ENCODE results near the gene ATXN7.

ATXN7 gene

GRCh38 chr3:64048631-64049061 is 185.0 kb downstream of the ATXN7 start:
- no peak overlapping the region for H3K4me3 ChIP-seq (ENCODE audit: low read length)
- H3K4me1 ChIP-seq (ENCODE audit: control insufficient read depth, insufficient read depth, low read length): no peaks in the 10 kb centered on the region
- H3K9me3 ChIP-seq (ENCODE audit: control insufficient read depth, low read length): no peaks in the 10 kb centered on the region
- H3K9ac ChIP-seq (ENCODE audit: low read length): no peak overlapping the region
- no peaks in the 10 kb centered on the region for H3K27me3 ChIP-seq (replicated peaks; ENCODE audit: control insufficient read depth, insufficient read depth, low read length)
- no peaks in the 10 kb centered on the region for H3K36me3 ChIP-seq (ENCODE audit: control insufficient read depth, insufficient read depth, low read length, severe bottlenecking)
- no peak for DNase-seq (ENCODE audit: low read depth)

GRCh38 chr3:64049136-64049535 is 185.5 kb downstream of the ATXN7 start:
- Histone ChIP-seq H3K4me1 (ENCODE audit: control insufficient read depth, insufficient read depth, low read length) (no peaks in the 10 kb centered on the region), H3K36me3 (ENCODE audit: control insufficient read depth, insufficient read depth, low read length, severe bottlenecking) (no peaks in the 10 kb centered on the region), H3K27me3 (replicated peaks; ENCODE audit: control insufficient read depth, insufficient read depth, low read length) (no peaks in the 10 kb centered on the region), H3K9ac (ENCODE audit: low read length) (no peak overlapping the region), H3K4me3 (ENCODE audit: low read length) (no peak overlapping the region), H3K9me3 (ENCODE audit: control insufficient read depth, low read length) (no peaks in the 10 kb centered on the region)
- no peak for DNase-seq (ENCODE audit: low read depth)

GRCh38 chr3:64049832-64050231 is 186.2 kb downstream of the ATXN7 start:
- H3K9me3 ChIP-seq (ENCODE audit: control insufficient read depth, low read length): no peaks in the 10 kb centered on the region
- no peaks in the 10 kb centered on the region for H3K4me1 ChIP-seq (ENCODE audit: control insufficient read depth, insufficient read depth, low read length)

More at GRCh38 chr3:64049832-64050231, 186.2 kb downstream of the ATXN7 start:
- no peaks in the 10 kb centered on the region for H3K27me3 ChIP-seq (replicated peaks; ENCODE audit: control insufficient read depth, insufficient read depth, low read length)
- no peaks in the 10 kb centered on the region for H3K36me3 ChIP-seq (ENCODE audit: control insufficient read depth, insufficient read depth, low read length, severe bottlenecking)
- H3K9ac ChIP-seq (ENCODE audit: low read length): no peak overlapping the region
- no peak for DNase-seq (ENCODE audit: low read depth)
- no peak overlapping the region for H3K4me3 ChIP-seq (ENCODE audit: low read length)
